ENCODE data around the gene EPS8L2.
A peak's percentile ranks its signal among the peaks of the same experiment; 100 is the strongest.
"Not testable (repeated sequence)": the region's sequence is repeated elsewhere in the genome, so short reads cannot be mapped to it uniquely, and the experiment has no call there.

EPS8L2 gene

GRCh38 chr11:705646-706438 lies at the start of gene EPS8L2:
Gene EPS8L2 (plus strand): TSS chr11:706231. CDS start chr11:709408, 3,177 bp downstream.
- no peak for DNase-seq

GRCh38 chr11:656426-656825 lies 49.6 kb upstream of the EPS8L2 start:
- DNase-seq = no peak

- no peak for DNase-seq
Measured at GRCh38 chr11:656866-657265, 49.2 kb upstream of the EPS8L2 start.

- no peak for DNase-seq
Measured at GRCh38 chr11:657691-658126, 48.3 kb upstream of the EPS8L2 start.

GRCh38 chr11:659532-660085 lies 46.4 kb upstream of the EPS8L2 start:
- DNase-seq = no peak

- DNase-seq = no peak
Measured at GRCh38 chr11:660281-660680, 45.8 kb upstream of the EPS8L2 start.

- DNase-seq = no peak
Measured at GRCh38 chr11:660681-661444, 45.2 kb upstream of the EPS8L2 start.

- DNase-seq = peak; percentile 41
Measured at GRCh38 chr11:662689-663274, 43.2 kb upstream of the EPS8L2 start.

- DNase-seq = no peak
Measured at GRCh38 chr11:665062-665703, 40.8 kb upstream of the EPS8L2 start.

- DNase-seq = no peak
Measured at GRCh38 chr11:665704-666281, 40.2 kb upstream of the EPS8L2 start.

- no peak for DNase-seq
Measured at GRCh38 chr11:673866-674265, 32.2 kb upstream of the EPS8L2 start.

- DNase-seq = no peak
Measured at GRCh38 chr11:674406-674805, 31.6 kb upstream of the EPS8L2 start.

- no peak for DNase-seq
Measured at GRCh38 chr11:678297-678696, 27.7 kb upstream of the EPS8L2 start.

- no peak for DNase-seq
Measured at GRCh38 chr11:679271-680207, 26.5 kb upstream of the EPS8L2 start.

GRCh38 chr11:680476-680875 lies 25.6 kb upstream of the EPS8L2 start:
- no peak for DNase-seq

GRCh38 chr11:680970-681369 lies 25.1 kb upstream of the EPS8L2 start:
- no peak for DNase-seq

GRCh38 chr11:686451-687243 lies 19.4 kb upstream of the EPS8L2 start:
- DNase-seq = no peak

GRCh38 chr11:687751-688150 lies 18.3 kb upstream of the EPS8L2 start:
- no peak for DNase-seq

GRCh38 chr11:688681-689080 lies 17.4 kb upstream of the EPS8L2 start:
- DNase-seq = no peak

GRCh38 chr11:689625-690024 lies 16.4 kb upstream of the EPS8L2 start:
- DNase-seq = no peak

- not testable (repeated sequence) for DNase-seq
Measured at GRCh38 chr11:690244-690643, 15.8 kb upstream of the EPS8L2 start.

All from activated CD4-positive, alpha-beta T cell treated with anti-CD3 and anti-CD28 coated beads, Interleukin-10, Interleukin-2, amounts not matched to agents 100 ng/mL and 50 ng/mL, durations not matched to agents 16 hours and 8 hours (primary cell).